Mesothelial cell of epicardium (in vitro differentiated cells): ENCODE results near the gene WNK2. TPM values are rescaled to one million over a fixed set of nuclear protein-coding genes. Genes with fewer than 3 reads are reported as not detected.
"Not testable (repeated sequence)": the region's sequence is repeated elsewhere in the genome, so short reads cannot be mapped to it uniquely, and the experiment has no call there.

Experiments used
- DNase-seq, 2 experiments: peaks; one replicate each; pipeline ENCODE4 v3.0.0; 2021; ENCODE audit warnings: low spot score in 2 of 2; ENCODE audit not compliant: unreplicated experiment in 2 of 2
- H3K27ac Mint-ChIP-seq: 2 replicates; pipeline ENCODE4 v1.8.0; 2021; ENCODE audit warnings: mixed read lengths
- H3K27me3 Mint-ChIP-seq: 2 replicates; pipeline ENCODE4 v1.8.0; 2021; ENCODE audit warnings: low read depth, mixed read lengths
- H3K36me3 Mint-ChIP-seq: 2 replicates; pipeline ENCODE4 v1.8.0; 2021; ENCODE audit warnings: mixed read lengths
- H3K4me1 Mint-ChIP-seq: 2 replicates; pipeline ENCODE4 v1.8.0; 2021; ENCODE audit warnings: mixed read lengths
- H3K4me3 Mint-ChIP-seq: 2 replicates; pipeline ENCODE4 v1.8.0; 2021; ENCODE audit warnings: mild to moderate bottlenecking, moderate library complexity, mixed read lengths
- H3K9me3 Mint-ChIP-seq: 2 replicates; pipeline ENCODE4 v1.8.0; 2021; ENCODE audit warnings: mixed read lengths
- CTCF ChIP-seq: fragments of 200-600 bp; sonication (generic); IDR thresholded peaks from one replicate; pipeline ENCODE4 v1.5.0; 2021; ENCODE audit warnings: antibody characterized with exemption; ENCODE audit not compliant: unreplicated experiment
- total RNA-seq: library from RNA; stranded (reverse); gene quantifications from 3 replicates; pipeline ENCODE4 v1.2.1, GENCODE V29; 2021

WNK2 gene
- total RNA-seq, 1 donor from 2014 or later = 66.0 TPM

GRCh38 chr9:93247099-93247865 is 63.3 kb downstream of the WNK2 start:
- Mint-ChIP-seq H3K36me3 (no peaks in the 10 kb centered on the region), H3K9me3 (no peaks in the 10 kb centered on the region), H3K27ac (no peak overlapping the region), H3K4me3 (no peak overlapping the region), H3K27me3 (no peaks in the 10 kb centered on the region), H3K4me1 (no peaks in the 10 kb centered on the region)
- no peak for DNase-seq
- TF ChIP-seq CTCF = no peak

GRCh38 chr9:93247892-93248291 is 64.0 kb downstream of the WNK2 start:
- Mint-ChIP-seq H3K27ac (no peak overlapping the region), H3K4me3 (no peak overlapping the region), H3K27me3 (no peaks in the 10 kb centered on the region), H3K4me1 (no peaks in the 10 kb centered on the region), H3K9me3 (no peaks in the 10 kb centered on the region), H3K36me3 (no peaks in the 10 kb centered on the region)
- no peak for TF ChIP-seq CTCF
- DNase-seq = no peak

- Mint-ChIP-seq H3K9me3 (no peaks in the 10 kb centered on the region), H3K4me3 (no peak overlapping the region), H3K27ac (no peak overlapping the region), H3K4me1 (no peaks in the 10 kb centered on the region), H3K36me3 (no peaks in the 10 kb centered on the region), H3K27me3 (no peaks in the 10 kb centered on the region)
- DNase-seq = no peak
- TF ChIP-seq CTCF = no peak
Measured at GRCh38 chr9:93248386-93249040, 64.6 kb downstream of the WNK2 start.

- Mint-ChIP-seq H3K9me3 (no peaks in the 10 kb centered on the region), H3K36me3 (no peaks in the 10 kb centered on the region), H3K4me3 (no peak overlapping the region), H3K27ac (no peak overlapping the region), H3K27me3 (no peaks in the 10 kb centered on the region), H3K4me1 (no peaks in the 10 kb centered on the region)
- DNase-seq = no peak
- no peak for TF ChIP-seq CTCF
Measured at GRCh38 chr9:93250185-93250584, 66.2 kb downstream of the WNK2 start.

- H3K9me3 Mint-ChIP-seq, H3K27me3 Mint-ChIP-seq, H3K4me1 Mint-ChIP-seq, H3K4me3 Mint-ChIP-seq, H3K36me3 Mint-ChIP-seq, H3K27ac Mint-ChIP-seq, DNase-seq: not testable (repeated sequence)
Measured at GRCh38 chr9:93251309-93251708, 67.4 kb downstream of the WNK2 start.

- H3K9me3 Mint-ChIP-seq = no peaks in the 10 kb centered on the region
- no peak overlapping the region for H3K27ac Mint-ChIP-seq
- no peaks in the 10 kb centered on the region for H3K4me1 Mint-ChIP-seq
- H3K36me3 Mint-ChIP-seq = no peaks in the 10 kb centered on the region
- TF ChIP-seq CTCF = no peak
- DNase-seq = no peak
- no peaks in the 10 kb centered on the region for H3K27me3 Mint-ChIP-seq
- H3K4me3 Mint-ChIP-seq = no peak overlapping the region
Measured at GRCh38 chr9:93252116-93252780, 68.3 kb downstream of the WNK2 start.
